GM12892 (cell line): ENCODE data around the gene GYS2.

Experiments used
- POLR2A ChIP-seq: IDR thresholded peaks from 2 replicates; pipeline ENCODE4 v1.6.1; 2011; ENCODE audit warnings: low read depth, low read length, control low read depth
- POLR2AphosphoS5 ChIP-seq: IDR thresholded peaks from 2 replicates; pipeline ENCODE4 v1.6.1; 2011; ENCODE audit warnings: low read depth, low read length, control low read depth
- TAF1 ChIP-seq: IDR thresholded peaks from 2 replicates; pipeline ENCODE4 v1.6.1; 2011; ENCODE audit warnings: low read depth, mild to moderate bottlenecking, control low read depth, low read length, borderline replicate concordance

GRCh38 chr12:21598651-21599050 is 6.0 kb downstream of the GYS2 start:
- TF ChIP-seq TAF1 = no peak
- no peak for TF ChIP-seq POLR2A
- no peak for TF ChIP-seq POLR2AphosphoS5
